Upper lobe of left lung (tissue), 4 donors: ENCODE results near the gene VPS35L.

Experiments
- POLR2A ChIP-seq, 4 donors: fragments of 450-650 bp; IDR thresholded peaks; one replicate each; pipeline ENCODE4 v1.5.1; 2016 to 2017; ENCODE audit warnings: antibody characterized with exemption in 4 of 4, mild to moderate bottlenecking in 2 of 4
- POLR2AphosphoS5 ChIP-seq, 2 donors: sonication (generic); formaldehyde crosslinking; IDR thresholded peaks; one replicate each; pipeline ENCODE4 v1.5.1; 2017; ENCODE audit warnings: antibody characterized with exemption in 2 of 2
- TF ChIP-seq, protein P1 (sequence below), 6 experiments: fragments of 450-650 bp in 4 of 6; fragments of 200-600 bp in 2 of 6; sonication (generic) in 2 of 6; IDR thresholded peaks; one replicate each; pipeline ENCODE4 v1.5.1; 2016 to 2019; ENCODE audit warnings: antibody characterized with exemption in 6 of 6

DNA sequence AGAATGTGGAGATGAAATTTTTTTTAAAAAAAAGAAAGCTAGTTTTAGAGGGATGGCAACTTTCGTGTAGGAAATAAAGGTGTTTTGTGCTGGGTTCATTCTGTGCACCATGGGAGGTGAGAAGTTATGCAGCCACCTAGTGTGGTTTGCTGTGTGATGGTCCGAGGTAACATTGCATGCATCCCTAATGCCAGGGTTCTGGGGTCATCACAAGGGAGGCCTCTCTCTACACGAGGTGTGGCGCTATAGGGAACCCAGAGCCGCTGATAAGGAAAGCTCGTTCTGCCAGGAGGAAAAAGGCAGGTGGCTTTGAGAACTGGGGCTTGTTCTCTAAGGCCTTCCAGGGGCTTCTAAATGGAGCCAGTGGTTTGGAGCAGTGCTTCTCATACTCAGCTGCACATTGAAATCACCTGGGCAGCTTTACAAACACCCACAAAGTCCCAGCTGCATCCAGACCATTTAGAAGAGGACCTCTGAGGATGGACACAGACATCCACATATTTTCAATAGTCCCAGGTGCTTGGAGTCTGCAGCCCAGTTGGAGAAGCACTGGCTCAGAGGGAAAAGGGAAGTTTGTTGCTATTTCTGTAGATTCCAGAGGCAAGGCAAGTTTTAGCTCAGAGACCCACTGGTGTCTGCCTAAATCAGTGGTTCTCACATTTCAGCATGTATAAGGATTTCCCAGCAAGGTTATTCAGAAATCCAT is 43.5 kb downstream of the VPS35L start:
- TF ChIP-seq POLR2AphosphoS5 (IDR thresholded peaks at IDR 0.05) (no peak), POLR2A (IDR thresholded peaks at IDR 0.05) (no peak)
- TF ChIP-seq, protein P1, sequence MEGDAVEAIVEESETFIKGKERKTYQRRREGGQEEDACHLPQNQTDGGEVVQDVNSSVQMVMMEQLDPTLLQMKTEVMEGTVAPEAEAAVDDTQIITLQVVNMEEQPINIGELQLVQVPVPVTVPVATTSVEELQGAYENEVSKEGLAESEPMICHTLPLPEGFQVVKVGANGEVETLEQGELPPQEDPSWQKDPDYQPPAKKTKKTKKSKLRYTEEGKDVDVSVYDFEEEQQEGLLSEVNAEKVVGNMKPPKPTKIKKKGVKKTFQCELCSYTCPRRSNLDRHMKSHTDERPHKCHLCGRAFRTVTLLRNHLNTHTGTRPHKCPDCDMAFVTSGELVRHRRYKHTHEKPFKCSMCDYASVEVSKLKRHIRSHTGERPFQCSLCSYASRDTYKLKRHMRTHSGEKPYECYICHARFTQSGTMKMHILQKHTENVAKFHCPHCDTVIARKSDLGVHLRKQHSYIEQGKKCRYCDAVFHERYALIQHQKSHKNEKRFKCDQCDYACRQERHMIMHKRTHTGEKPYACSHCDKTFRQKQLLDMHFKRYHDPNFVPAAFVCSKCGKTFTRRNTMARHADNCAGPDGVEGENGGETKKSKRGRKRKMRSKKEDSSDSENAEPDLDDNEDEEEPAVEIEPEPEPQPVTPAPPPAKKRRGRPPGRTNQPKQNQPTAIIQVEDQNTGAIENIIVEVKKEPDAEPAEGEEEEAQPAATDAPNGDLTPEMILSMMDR (IDR thresholded peaks at IDR 0.05), result no peak
